Muscle of leg (tissue), 9 donors: ENCODE data around the gene EBF4. TPM values are rescaled to one million over a fixed set of nuclear protein-coding genes. Genes with fewer than 3 reads are reported as not detected.

Experiments
- polyA plus RNA-seq, 8 donors: library from polyadenylated mRNA; unstranded; fragments of 120-200 nt; gene quantifications; one replicate each; pipeline versions ENCODE4 v1.2.1 to v1.2.3, GENCODE V29; 2013; ENCODE audit warnings: inconsistent platforms in 1 of 8, low replicate concordance in 1 of 8; ENCODE audit not compliant: insufficient read length in 8 of 8, insufficient read depth in 1 of 8
- total RNA-seq: library from RNA; stranded (reverse); fragments of 120-200 nt; gene quantifications from one replicate; pipeline ENCODE4 v1.2.4, GENCODE V29; 2013

Gene EBF4
- total and polyA plus RNA-seq, 9 donors, result 3.2 to 8.9 (median 4.4) TPM

Other genes starting within 250 kb of the EBF4 start
- 123 TPM for gene SNRPB, start 222.0 kb upstream of the EBF4 start, total RNA-seq
- 100 to 1,000 TPM in 7 of 8 donors, 10 to 100 TPM in 1; 97.3 to 123 (median 113) TPM for gene SNRPB, start 222.0 kb upstream of the EBF4 start, polyA plus RNA-seq
- 11.2 TPM for gene ZNF343, start 183.9 kb upstream of the EBF4 start, total RNA-seq
- 10 to 100 TPM in 1 of 8 donors, 1 to 10 TPM in 7; 8.2 to 12.6 (median 8.7) TPM for gene ZNF343, start 183.9 kb upstream of the EBF4 start, polyA plus RNA-seq
- gene TMC2, start 156.2 kb upstream of the EBF4 start, total RNA-seq, result not detected
- gene TMC2, start 156.2 kb upstream of the EBF4 start, polyA plus RNA-seq, result under 1 TPM in 6 of 8 donors, not detected in 2; 0.02 to 0.16 (median 0.07) TPM
- gene NOP56, start 40.1 kb upstream of the EBF4 start, total RNA-seq, result 130 TPM
- gene NOP56, start 40.1 kb upstream of the EBF4 start, polyA plus RNA-seq, result 100 to 1,000 TPM; 152 to 204 (median 166) TPM
- 109 TPM for gene IDH3B, start 28.6 kb upstream of the EBF4 start, total RNA-seq
- 100 to 1,000 TPM in 6 of 8 donors, 10 to 100 TPM in 2; 90.9 to 112 (median 102) TPM for gene IDH3B, start 28.6 kb upstream of the EBF4 start, polyA plus RNA-seq
- gene CPXM1, start 107.8 kb downstream of the EBF4 start, total RNA-seq, result 41.5 TPM
- gene CPXM1, start 107.8 kb downstream of the EBF4 start, polyA plus RNA-seq, result 10 to 100 TPM; 42.2 to 83.9 (median 62.0) TPM
- not detected for gene C20orf141, start 122.2 kb downstream of the EBF4 start, total RNA-seq
- gene C20orf141, start 122.2 kb downstream of the EBF4 start, polyA plus RNA-seq, result not detected
- gene TMEM239, start 123.6 kb downstream of the EBF4 start, total RNA-seq, result not detected
- gene TMEM239, start 123.6 kb downstream of the EBF4 start, polyA plus RNA-seq, result under 1 TPM in 1 of 8 donors, not detected in 7; 0.11 TPM
- 24.4 TPM for gene PCED1A, start 147.9 kb downstream of the EBF4 start, total RNA-seq
- gene PCED1A, start 147.9 kb downstream of the EBF4 start, polyA plus RNA-seq, result 10 to 100 TPM; 24.2 to 40.9 (median 31.3) TPM
- 24.7 TPM for gene VPS16, start 148.0 kb downstream of the EBF4 start, total RNA-seq
- gene VPS16, start 148.0 kb downstream of the EBF4 start, polyA plus RNA-seq, result 10 to 100 TPM; 21.5 to 28.9 (median 23.6) TPM
- gene PTPRA, start 180.7 kb downstream of the EBF4 start, total RNA-seq, result 41.7 TPM
- gene PTPRA, start 180.7 kb downstream of the EBF4 start, polyA plus RNA-seq, result 10 to 100 TPM; 37.4 to 60.5 (median 45.7) TPM